ENCODE measurements around the gene PGGT1B.

PGGT1B gene

DNA sequence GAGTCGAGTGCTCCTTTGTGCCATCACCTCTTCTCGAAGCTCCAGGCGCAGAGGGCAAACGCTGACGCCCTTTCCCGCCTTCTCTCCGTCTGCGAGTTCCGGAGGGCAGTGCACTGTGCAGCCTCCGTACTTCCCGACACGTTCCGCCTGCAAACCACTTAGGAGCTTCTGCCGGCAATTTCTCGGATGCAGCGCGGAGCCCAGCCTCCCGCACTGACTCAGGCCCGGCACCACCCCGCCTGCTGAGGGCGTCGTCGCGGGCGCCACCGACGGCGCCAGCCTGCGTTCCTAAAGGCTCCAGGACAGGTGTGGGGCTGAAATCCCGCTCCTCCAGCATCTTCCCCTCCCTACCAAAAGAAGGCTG is 83.7 kb downstream of the PGGT1B start:
- no peak for FAIRE-seq

- FAIRE-seq, result no peak
These were observed 91.7 kb downstream of the PGGT1B start for GRCh38 chr5:115170929-115171510.

DNA sequence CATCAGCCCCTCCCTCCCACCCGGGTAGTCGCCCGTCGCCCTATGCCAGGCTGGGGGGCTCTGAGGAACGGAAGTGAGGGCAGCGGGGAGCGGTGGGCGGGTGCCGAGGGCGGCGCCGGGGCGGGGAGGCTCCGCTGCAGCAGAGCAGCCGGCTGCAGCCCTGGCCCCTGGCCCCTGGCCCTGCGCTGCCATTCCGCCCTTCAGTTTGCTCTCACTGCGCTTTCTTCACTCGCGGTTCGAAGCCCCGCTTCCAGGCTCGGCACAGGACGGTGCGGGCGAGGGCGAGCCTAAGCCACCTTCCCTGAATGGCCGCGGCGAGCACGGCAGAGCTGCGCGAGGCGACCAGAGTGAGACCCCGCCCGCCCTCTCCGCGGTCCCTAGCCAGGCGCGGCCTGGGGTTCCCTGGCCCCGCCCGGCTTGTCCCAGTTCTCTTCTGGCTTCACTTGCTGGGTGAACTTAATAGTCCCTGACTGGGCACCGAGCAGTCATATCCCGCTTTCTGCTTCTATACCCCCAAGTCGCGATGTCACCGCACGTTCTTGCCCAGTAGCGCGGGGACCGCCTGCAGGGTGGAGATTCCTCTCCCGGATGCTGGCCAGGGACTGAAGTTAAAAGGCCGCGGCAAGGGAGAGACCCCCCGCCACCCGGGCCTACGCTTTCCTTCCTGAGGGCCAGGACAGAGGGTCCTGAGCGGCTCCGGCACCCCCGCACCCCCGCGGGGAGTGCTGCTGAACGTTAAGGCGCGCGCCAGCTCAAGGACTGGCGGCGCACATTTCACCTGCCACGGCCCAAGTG is 92.3 kb downstream of the PGGT1B start:
- no peak for FAIRE-seq

- FAIRE-seq, result no peak
These were observed 93.1 kb downstream of the PGGT1B start, which contains the start of gene TRIM36 for GRCh38 chr5:115169487-115170133. Gene TRIM36, minus strand, starts transcription at chr5:115169908. Its CDS starts 274 bp downstream, at chr5:115169634.

DNA sequence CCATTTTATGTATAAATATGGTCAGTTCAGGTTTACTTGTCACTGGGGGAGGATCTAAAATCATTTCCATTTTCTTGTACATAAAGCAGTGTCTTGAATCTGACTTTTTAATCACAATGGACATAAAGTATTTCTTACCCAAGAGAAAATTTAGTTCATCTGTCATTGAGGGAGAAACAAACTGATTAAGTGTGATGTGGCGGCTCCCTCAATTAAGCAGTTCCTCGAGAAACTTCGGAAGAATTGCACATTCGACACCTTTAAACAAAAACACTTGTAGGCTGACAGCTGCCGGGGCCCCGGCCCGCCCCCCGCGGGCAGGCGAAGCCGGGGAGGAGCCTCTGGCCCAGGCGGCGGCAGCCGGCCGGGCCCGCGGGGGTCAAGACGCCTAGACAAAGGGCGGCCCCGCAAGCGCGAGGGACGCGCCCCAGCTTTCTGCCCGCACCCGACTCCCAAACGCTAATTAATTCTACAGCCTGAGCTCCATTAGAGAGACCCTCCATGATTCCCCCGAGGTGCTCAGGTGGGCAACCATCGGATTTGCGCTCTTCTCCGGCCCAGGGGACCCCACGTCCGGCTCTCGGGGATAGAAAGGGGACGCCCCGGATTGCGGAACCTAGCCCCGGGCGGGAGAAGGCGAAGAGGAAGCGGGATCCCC is 93.7 kb downstream of the PGGT1B start:
- FAIRE-seq, result no peak

DNA sequence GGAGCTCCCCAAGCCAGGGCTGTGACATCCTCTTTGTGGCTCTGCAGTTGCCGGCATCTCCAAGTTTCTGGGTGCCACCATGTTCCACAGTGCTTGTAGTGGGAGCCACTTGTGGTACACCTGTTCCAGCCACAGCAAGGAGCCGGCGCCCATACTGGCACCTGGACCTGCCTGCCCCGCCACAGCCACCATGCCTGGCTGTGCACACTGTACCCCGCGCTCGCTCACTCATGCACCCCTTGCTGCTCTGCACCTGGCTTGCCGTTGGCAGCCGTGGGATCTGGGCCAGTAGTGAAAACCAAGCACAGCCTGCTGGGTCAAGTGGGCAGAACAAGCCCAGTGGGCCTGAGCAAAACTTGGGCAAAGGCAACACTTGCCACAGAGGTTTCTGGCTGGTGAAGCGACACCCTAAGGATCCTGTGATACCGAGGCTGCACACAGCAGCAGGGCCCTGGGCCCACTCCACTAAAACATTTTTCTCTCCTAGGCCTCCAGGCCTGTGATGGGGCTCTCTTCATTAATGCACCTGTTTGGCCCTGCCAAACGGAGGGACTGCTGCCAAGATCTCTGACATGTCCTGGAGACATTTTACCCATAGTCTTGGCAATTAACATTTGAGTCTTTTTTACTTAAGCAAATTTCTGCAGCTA is 95.8 kb downstream of the PGGT1B start:
- no peak for FAIRE-seq

DNA sequence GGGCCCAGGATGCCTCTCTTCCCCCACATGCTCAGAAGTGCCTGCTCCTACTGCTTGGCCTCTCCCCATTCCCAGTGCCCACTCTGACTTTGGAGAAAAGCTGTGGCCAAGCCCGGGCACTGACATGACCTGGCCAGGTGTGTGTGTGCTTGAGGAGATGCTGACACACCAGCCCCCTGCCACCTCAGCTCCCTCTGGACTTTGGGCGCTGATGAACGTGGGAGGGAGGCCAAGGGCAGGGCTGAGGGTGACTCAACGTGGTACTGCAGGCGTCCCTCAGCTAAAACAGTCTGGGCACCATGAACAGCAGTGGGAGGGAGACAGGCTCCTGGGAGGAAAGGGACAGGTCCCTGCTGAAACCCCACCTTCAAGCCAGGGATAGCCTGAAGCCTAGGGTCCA is 96.9 kb downstream of the PGGT1B start:
- no peak for FAIRE-seq

GRCh38 chr5:115160975-115161475 is 101.7 kb downstream of the PGGT1B start:
- no peak for FAIRE-seq
